ENCODE measurements around the gene CETP.

DNA sequence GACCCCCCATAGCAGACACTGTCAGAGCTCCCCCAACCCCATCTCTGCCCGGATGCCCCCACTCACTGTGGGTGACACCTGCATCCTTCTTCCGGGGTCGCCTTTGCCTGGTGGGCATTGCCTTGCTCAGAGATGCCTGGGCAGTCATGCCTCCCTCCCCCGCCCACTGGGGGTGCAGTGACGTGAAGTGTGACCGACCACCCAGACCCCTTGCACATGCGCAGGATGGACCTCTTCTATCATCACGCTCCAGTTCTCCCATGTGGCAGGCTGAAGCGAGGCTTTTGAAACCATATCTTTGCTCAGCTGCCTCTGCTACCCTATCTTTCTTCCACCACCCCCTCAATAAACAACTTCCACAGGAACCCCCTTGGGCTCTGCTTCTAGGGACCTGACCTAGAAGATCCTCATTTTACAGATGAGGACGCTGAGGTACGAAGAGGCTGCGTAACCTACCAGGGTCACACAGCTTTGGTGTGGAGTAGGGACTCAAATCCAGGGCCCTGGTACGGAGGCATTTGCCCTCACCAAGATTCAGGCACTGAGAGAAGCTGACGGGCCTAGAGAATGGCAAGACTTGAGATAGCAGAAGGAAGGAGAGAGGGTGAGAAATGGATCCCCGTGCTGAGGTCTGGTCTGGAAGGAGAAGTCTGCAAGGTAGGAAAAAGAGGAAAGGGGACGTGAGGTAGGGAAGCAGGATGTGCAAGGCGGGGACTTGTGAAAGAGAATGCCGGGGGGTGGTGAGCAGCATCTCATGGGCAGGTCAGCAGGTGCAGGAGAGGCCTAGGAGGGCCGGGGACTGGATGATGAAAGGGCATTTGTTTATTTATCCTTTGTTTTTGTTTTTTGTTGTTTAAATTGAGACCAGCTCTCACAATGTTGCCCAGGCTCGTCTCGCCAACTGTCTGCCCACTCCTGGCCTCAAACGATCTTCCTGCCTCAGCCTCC is 42.0 kb downstream of the CETP start:
- TF ChIP-seq, protein P1, sequence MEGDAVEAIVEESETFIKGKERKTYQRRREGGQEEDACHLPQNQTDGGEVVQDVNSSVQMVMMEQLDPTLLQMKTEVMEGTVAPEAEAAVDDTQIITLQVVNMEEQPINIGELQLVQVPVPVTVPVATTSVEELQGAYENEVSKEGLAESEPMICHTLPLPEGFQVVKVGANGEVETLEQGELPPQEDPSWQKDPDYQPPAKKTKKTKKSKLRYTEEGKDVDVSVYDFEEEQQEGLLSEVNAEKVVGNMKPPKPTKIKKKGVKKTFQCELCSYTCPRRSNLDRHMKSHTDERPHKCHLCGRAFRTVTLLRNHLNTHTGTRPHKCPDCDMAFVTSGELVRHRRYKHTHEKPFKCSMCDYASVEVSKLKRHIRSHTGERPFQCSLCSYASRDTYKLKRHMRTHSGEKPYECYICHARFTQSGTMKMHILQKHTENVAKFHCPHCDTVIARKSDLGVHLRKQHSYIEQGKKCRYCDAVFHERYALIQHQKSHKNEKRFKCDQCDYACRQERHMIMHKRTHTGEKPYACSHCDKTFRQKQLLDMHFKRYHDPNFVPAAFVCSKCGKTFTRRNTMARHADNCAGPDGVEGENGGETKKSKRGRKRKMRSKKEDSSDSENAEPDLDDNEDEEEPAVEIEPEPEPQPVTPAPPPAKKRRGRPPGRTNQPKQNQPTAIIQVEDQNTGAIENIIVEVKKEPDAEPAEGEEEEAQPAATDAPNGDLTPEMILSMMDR (IDR thresholded peaks at IDR 0.05) = no peak
- no peak for TF ChIP-seq POLR2AphosphoS5 (IDR thresholded peaks at IDR 0.05)

Data from suprapubic skin (tissue), 3 donors.